ENCODE measurements around the gene EVA1C. TPM values are rescaled to one million over a fixed set of nuclear protein-coding genes. Genes with fewer than 3 reads are reported as not detected.

Gene EVA1C
- total and polyA plus RNA-seq, 2 donors (not counting 3 experiments of a cell fraction or from before 2014, with no cell fraction given), result 22.8 to 38.6 TPM

- POLR2A ChIA-PET, result no interaction called here
- peaks cover 46% of the 10 kb centered on the region for H3K4me1 ChIP-seq (ENCODE audit: control insufficient read depth, extremely low read depth, insufficient read depth, low read length)
- CTCF ChIA-PET, result no interaction called here
- intact Hi-C loops (cut with micrococcal nuclease), result no loop called here
- H3K4me2 ChIP-seq (ENCODE audit: insufficient read depth, low read length), result no peak overlapping the region
- no peak overlapping the region for H3K4me3 ChIP-seq (replicated peaks in 1 of 3; ENCODE audit: insufficient read depth in 1 of 3, low read depth in 1 of 3, low read length in 3 of 3)
- no peak overlapping the region for H3K27ac ChIP-seq (ENCODE audit: insufficient read depth, low read depth, low read length)
- FAIRE-seq (no peak), DNase-seq (ENCODE audit: low read depth, low spot score) (no peak)
- no peaks in the 10 kb centered on the region for H4K20me1 ChIP-seq (replicated peaks; ENCODE audit: control insufficient read depth, extremely low read depth, insufficient read depth, low read length)
- peaks cover 23% of the 10 kb centered on the region for H3K79me2 ChIP-seq (ENCODE audit: control insufficient read depth, insufficient read depth, low read length)
- H3K9ac ChIP-seq (replicated peaks; ENCODE audit: extremely low read depth, insufficient read depth, low read length), result no peak overlapping the region
- no peaks in the 10 kb centered on the region for H3K27me3 ChIP-seq (ENCODE audit: control insufficient read depth in 2 of 2, insufficient read depth in 2 of 2, low read length in 2 of 2)
- no TSS peak for BruUV-seq (replicated peaks)
- H2AFZ ChIP-seq (ENCODE audit: low read depth, low read length), result no peak overlapping the region
- no peaks in the 10 kb centered on the region for H3K36me3 ChIP-seq (ENCODE audit: control insufficient read depth in 2 of 2, extremely low read depth in 1 of 2, insufficient read depth in 2 of 2, low read length in 2 of 2)
- no peaks in the 10 kb centered on the region for H3K9me3 ChIP-seq (replicated peaks; ENCODE audit: control insufficient read depth, insufficient read depth, low read length)
- H3K9me1 ChIP-seq (replicated peaks; ENCODE audit: control insufficient read depth, extremely low read depth, insufficient read depth, low read length), result no peaks in the 10 kb centered on the region
- dilution Hi-C loops (cut with MboI; ENCODE audit: extremely low pct_ligation_motif_present, low sequenced_read_pairs), result no loop called here
- TF ChIP-seq EZH2 (IDR thresholded peaks at IDR 0.05; ENCODE audit: borderline replicate concordance, low read depth, low read length, severe bottlenecking) (no peak), FOS (IDR thresholded peaks at IDR 0.05; ENCODE audit: borderline replicate concordance, insufficient read depth, low read length) (no peak), POLR2AphosphoS5 (IDR thresholded peaks at IDR 0.05; ENCODE audit: insufficient read depth, low read depth, low read length) (no peak), GATA2 (IDR thresholded peaks at IDR 0.05; ENCODE audit: insufficient read depth, insufficient read length, low read depth, low read length) (no peak), JUN (IDR thresholded peaks at IDR 0.05; ENCODE audit: borderline replicate concordance, insufficient read depth, insufficient read length, low read depth) (no peak), MYC (IDR thresholded peaks at IDR 0.05; ENCODE audit: low read depth, low read length) (no peak)
- TF ChIP-seq, protein P1, sequence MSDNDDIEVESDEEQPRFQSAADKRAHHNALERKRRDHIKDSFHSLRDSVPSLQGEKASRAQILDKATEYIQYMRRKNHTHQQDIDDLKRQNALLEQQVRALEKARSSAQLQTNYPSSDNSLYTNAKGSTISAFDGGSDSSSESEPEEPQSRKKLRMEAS (IDR thresholded peaks at IDR 0.05; ENCODE audit: insufficient read depth, insufficient read length), result no peak
These were observed 47.5 kb downstream of the EVA1C start for GRCh38 chr21:32459972-32460371.

GRCh38 chr21:32461503-32461902 is 49.0 kb downstream of the EVA1C start:
- CTCF ChIA-PET, result interaction anchor here (1.3 kb wide), 1 partner anchor 47 kb away, joined by 3 read pairs; no protein-coding TSS in a partner anchor
- no TSS peak for BruUV-seq (replicated peaks)
- Histone ChIP-seq H3K9me1 (replicated peaks; ENCODE audit: control insufficient read depth, extremely low read depth, insufficient read depth, low read length) (no peaks in the 10 kb centered on the region), H3K9ac (replicated peaks; ENCODE audit: extremely low read depth, insufficient read depth, low read length) (no peak overlapping the region), H4K20me1 (replicated peaks; ENCODE audit: control insufficient read depth, extremely low read depth, insufficient read depth, low read length) (no peaks in the 10 kb centered on the region), H3K4me2 (ENCODE audit: insufficient read depth, low read length) (no peak overlapping the region), H3K4me1 (ENCODE audit: control insufficient read depth, extremely low read depth, insufficient read depth, low read length) (peaks cover 43% of the 10 kb centered on the region), H3K27me3 (ENCODE audit: control insufficient read depth in 2 of 2, insufficient read depth in 2 of 2, low read length in 2 of 2) (no peaks in the 10 kb centered on the region), H3K4me3 (replicated peaks in 1 of 3; ENCODE audit: insufficient read depth in 1 of 3, low read depth in 1 of 3, low read length in 3 of 3) (no peak overlapping the region), H3K27ac (ENCODE audit: insufficient read depth, low read depth, low read length) (no peak overlapping the region), H2AFZ (ENCODE audit: low read depth, low read length) (no peak overlapping the region), H3K9me3 (replicated peaks; ENCODE audit: control insufficient read depth, insufficient read depth, low read length) (no peaks in the 10 kb centered on the region), H3K36me3 (ENCODE audit: control insufficient read depth in 2 of 2, extremely low read depth in 1 of 2, insufficient read depth in 2 of 2, low read length in 2 of 2) (no peaks in the 10 kb centered on the region), H3K79me2 (ENCODE audit: control insufficient read depth, insufficient read depth, low read length) (peaks cover 24% of the 10 kb centered on the region)
- dilution Hi-C loops (cut with MboI; ENCODE audit: extremely low pct_ligation_motif_present, low sequenced_read_pairs), result no loop called here
- intact Hi-C loops (cut with micrococcal nuclease), result no loop called here
- POLR2A ChIA-PET, result interaction anchor here (0.7 kb wide), 1 partner anchor 685 kb away, joined by 7 read pairs; no protein-coding TSS in a partner anchor
- no peak for TF ChIP-seq MYC (IDR thresholded peaks at IDR 0.05; ENCODE audit: low read depth, low read length)
- no peak for TF ChIP-seq EZH2 (IDR thresholded peaks at IDR 0.05; ENCODE audit: borderline replicate concordance, low read depth, low read length, severe bottlenecking)
- TF ChIP-seq, protein P2, sequence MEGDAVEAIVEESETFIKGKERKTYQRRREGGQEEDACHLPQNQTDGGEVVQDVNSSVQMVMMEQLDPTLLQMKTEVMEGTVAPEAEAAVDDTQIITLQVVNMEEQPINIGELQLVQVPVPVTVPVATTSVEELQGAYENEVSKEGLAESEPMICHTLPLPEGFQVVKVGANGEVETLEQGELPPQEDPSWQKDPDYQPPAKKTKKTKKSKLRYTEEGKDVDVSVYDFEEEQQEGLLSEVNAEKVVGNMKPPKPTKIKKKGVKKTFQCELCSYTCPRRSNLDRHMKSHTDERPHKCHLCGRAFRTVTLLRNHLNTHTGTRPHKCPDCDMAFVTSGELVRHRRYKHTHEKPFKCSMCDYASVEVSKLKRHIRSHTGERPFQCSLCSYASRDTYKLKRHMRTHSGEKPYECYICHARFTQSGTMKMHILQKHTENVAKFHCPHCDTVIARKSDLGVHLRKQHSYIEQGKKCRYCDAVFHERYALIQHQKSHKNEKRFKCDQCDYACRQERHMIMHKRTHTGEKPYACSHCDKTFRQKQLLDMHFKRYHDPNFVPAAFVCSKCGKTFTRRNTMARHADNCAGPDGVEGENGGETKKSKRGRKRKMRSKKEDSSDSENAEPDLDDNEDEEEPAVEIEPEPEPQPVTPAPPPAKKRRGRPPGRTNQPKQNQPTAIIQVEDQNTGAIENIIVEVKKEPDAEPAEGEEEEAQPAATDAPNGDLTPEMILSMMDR (IDR thresholded peaks at IDR 0.05; ENCODE audit: extremely low read depth in 1 of 2, insufficient read depth in 1 of 2, low read depth in 1 of 2, low read length in 2 of 2), result no peak
- TF ChIP-seq, protein P1 (IDR thresholded peaks at IDR 0.05; ENCODE audit: insufficient read depth, insufficient read length), result no peak
- TF ChIP-seq GATA2 (IDR thresholded peaks at IDR 0.05; ENCODE audit: insufficient read depth, insufficient read length, low read depth, low read length), result no peak
- no peak for TF ChIP-seq POLR2A (IDR thresholded peaks at IDR 0.05; ENCODE audit: low read depth, low read length)
- no peak for TF ChIP-seq JUN (IDR thresholded peaks at IDR 0.05; ENCODE audit: borderline replicate concordance, insufficient read depth, insufficient read length, low read depth)
- no peak for TF ChIP-seq FOS (IDR thresholded peaks at IDR 0.05; ENCODE audit: borderline replicate concordance, insufficient read depth, low read length)
- no peak for TF ChIP-seq POLR2AphosphoS5 (IDR thresholded peaks at IDR 0.05; ENCODE audit: insufficient read depth, low read depth, low read length)
- no peak for DNase-seq (ENCODE audit: low read depth, low spot score)
- no peak for FAIRE-seq

Data from endothelial cell of umbilical vein (primary cell).